ENCODE measurements around the gene NPLOC4. TPM values are rescaled to one million over a fixed set of nuclear protein-coding genes. Genes with fewer than 3 reads are reported as not detected.

The NPLOC4 gene
- total and polyA plus RNA-seq, 2 of the 8 experiments (the other 6 are each of a cell fraction or from before 2014, with no cell fraction given): 70.7 to 92.7 TPM

DNA sequence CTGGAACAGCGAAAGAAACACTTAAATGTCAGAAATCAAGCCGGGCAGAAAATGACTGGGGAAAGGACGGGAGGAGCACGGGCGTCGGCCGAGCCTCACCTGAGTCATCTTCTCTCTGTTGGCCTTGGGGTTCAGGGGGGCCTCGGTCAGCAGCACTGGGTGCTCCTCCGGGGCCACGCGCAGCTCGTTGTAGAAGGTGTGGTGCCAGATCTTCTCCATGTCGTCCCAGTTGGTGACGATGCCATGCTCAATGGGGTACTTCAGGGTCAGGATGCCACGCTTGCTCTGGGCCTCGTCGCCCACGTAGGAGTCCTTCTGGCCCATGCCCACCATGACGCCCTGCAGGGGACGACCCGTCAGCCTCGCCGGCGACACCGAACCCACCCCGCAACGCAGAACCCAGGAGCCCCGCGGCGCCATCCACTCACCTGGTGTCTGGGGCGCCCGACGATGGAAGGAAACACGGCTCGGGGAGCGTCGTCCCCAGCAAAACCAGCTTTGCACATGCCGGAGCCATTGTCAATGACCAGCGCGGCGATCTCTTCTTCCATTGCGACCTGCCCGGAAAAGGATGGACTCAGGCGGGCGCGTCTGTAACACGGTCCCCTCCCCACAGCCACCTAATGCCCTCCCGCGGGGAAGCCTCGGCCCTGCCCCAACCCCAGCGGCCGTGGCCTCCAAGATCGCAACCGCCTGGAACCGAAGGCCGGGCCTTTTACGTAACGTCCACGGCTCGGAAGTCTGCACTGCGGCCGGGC is 124.9 kb downstream of the NPLOC4 start (continued):
- TF ChIP-seq, protein P1, sequence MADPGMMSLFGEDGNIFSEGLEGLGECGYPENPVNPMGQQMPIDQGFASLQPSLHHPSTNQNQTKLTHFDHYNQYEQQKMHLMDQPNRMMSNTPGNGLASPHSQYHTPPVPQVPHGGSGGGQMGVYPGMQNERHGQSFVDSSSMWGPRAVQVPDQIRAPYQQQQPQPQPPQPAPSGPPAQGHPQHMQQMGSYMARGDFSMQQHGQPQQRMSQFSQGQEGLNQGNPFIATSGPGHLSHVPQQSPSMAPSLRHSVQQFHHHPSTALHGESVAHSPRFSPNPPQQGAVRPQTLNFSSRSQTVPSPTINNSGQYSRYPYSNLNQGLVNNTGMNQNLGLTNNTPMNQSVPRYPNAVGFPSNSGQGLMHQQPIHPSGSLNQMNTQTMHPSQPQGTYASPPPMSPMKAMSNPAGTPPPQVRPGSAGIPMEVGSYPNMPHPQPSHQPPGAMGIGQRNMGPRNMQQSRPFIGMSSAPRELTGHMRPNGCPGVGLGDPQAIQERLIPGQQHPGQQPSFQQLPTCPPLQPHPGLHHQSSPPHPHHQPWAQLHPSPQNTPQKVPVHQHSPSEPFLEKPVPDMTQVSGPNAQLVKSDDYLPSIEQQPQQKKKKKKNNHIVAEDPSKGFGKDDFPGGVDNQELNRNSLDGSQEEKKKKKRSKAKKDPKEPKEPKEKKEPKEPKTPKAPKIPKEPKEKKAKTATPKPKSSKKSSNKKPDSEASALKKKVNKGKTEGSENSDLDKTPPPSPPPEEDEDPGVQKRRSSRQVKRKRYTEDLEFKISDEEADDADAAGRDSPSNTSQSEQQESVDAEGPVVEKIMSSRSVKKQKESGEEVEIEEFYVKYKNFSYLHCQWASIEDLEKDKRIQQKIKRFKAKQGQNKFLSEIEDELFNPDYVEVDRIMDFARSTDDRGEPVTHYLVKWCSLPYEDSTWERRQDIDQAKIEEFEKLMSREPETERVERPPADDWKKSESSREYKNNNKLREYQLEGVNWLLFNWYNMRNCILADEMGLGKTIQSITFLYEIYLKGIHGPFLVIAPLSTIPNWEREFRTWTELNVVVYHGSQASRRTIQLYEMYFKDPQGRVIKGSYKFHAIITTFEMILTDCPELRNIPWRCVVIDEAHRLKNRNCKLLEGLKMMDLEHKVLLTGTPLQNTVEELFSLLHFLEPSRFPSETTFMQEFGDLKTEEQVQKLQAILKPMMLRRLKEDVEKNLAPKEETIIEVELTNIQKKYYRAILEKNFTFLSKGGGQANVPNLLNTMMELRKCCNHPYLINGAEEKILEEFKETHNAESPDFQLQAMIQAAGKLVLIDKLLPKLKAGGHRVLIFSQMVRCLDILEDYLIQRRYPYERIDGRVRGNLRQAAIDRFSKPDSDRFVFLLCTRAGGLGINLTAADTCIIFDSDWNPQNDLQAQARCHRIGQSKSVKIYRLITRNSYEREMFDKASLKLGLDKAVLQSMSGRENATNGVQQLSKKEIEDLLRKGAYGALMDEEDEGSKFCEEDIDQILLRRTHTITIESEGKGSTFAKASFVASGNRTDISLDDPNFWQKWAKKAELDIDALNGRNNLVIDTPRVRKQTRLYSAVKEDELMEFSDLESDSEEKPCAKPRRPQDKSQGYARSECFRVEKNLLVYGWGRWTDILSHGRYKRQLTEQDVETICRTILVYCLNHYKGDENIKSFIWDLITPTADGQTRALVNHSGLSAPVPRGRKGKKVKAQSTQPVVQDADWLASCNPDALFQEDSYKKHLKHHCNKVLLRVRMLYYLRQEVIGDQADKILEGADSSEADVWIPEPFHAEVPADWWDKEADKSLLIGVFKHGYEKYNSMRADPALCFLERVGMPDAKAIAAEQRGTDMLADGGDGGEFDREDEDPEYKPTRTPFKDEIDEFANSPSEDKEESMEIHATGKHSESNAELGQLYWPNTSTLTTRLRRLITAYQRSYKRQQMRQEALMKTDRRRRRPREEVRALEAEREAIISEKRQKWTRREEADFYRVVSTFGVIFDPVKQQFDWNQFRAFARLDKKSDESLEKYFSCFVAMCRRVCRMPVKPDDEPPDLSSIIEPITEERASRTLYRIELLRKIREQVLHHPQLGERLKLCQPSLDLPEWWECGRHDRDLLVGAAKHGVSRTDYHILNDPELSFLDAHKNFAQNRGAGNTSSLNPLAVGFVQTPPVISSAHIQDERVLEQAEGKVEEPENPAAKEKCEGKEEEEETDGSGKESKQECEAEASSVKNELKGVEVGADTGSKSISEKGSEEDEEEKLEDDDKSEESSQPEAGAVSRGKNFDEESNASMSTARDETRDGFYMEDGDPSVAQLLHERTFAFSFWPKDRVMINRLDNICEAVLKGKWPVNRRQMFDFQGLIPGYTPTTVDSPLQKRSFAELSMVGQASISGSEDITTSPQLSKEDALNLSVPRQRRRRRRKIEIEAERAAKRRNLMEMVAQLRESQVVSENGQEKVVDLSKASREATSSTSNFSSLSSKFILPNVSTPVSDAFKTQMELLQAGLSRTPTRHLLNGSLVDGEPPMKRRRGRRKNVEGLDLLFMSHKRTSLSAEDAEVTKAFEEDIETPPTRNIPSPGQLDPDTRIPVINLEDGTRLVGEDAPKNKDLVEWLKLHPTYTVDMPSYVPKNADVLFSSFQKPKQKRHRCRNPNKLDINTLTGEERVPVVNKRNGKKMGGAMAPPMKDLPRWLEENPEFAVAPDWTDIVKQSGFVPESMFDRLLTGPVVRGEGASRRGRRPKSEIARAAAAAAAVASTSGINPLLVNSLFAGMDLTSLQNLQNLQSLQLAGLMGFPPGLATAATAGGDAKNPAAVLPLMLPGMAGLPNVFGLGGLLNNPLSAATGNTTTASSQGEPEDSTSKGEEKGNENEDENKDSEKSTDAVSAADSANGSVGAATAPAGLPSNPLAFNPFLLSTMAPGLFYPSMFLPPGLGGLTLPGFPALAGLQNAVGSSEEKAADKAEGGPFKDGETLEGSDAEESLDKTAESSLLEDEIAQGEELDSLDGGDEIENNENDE (IDR thresholded peaks at IDR 0.05; ENCODE audit: insufficient replicate concordance, low read length): no peak
- TF ChIP-seq RAD21 (IDR thresholded peaks at IDR 0.05 in 1 of 2, conservative IDR thresholded peaks at IDR 0.05 in 1 of 2; ENCODE audit: low read depth in 2 of 2, low read length in 2 of 2) (no peak), CBX5 (IDR thresholded peaks at IDR 0.05; ENCODE audit: low read depth, low read length) (no peak), ASH2L (IDR thresholded peaks at IDR 0.05; ENCODE audit: low read length) (no peak), CHD2 (IDR thresholded peaks at IDR 0.05; ENCODE audit: low read length) (no peak), TCF12 (IDR thresholded peaks at IDR 0.05; ENCODE audit: low read depth, low read length) (no peak), GABPA (IDR thresholded peaks at IDR 0.05; ENCODE audit: borderline replicate concordance, insufficient read depth, low read length) (no peak), SP4 (IDR thresholded peaks at IDR 0.05; ENCODE audit: low read length) (no peak)

All from H1 (cell line).